A549 (cell line): Measurements from ENCODE around the gene MBD2.

ENCODE experiments used
- CTCF ChIP-seq: fragments of >200 bp; sonication (Bioruptor Twin); formaldehyde crosslinking; IDR thresholded peaks from 3 replicates; pipeline ENCODE4 v1.5.1; 2016
- RFX5 ChIP-seq: fragments of 450-650 bp; IDR thresholded peaks from 2 replicates; pipeline ENCODE4 v1.7.1; 2014; ENCODE audit warnings: antibody characterized with exemption, mild to moderate bottlenecking, moderate library complexity
- ZFP36 ChIP-seq: fragments of 450-650 bp; IDR thresholded peaks from 2 replicates; pipeline ENCODE4 v1.6.1; 2014; ENCODE audit warnings: borderline replicate concordance; ENCODE audit not compliant: partially characterized antibody

- TF ChIP-seq ZFP36 (no peak), CTCF (no peak; the same call in 2 of the 3 replicates), RFX5 (no peak)
Measured at GRCh38 chr18:54224379-54225014, at the start of gene MBD2.
